ENCODE measurements around the gene SEMA4D.

The SEMA4D gene

DNA sequence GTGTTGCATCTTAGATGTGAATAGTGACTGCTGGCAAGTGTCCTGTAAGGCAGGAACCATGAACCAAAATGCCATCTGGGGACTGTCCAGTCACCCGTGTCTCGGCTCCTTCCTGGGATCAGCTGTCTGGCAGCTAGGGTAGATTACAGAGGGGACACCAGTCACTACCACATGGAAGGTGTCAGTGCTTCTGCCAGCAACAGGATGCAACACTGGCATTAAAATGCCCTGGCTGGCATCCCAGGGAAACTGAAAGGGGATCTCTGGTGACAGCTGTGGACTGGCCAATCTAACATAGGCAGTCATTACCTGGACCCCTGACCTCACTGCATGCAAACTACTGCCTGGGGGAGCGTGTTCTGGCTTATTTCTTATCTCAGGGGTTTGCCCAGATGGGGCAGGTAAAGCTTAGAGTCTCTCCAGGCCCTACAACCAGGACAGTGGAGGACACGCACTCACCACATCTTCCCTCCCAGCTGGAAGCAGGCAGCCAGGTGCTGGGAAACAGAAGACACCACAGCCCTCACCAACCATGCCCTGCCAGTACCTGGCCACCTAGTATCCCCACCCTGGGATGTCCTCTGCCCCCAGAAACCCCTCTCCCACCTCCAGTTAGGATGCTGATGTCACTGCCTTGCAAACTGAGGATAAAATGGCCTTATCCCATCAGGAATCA lies 83.8 kb downstream of the SEMA4D start:
- H3K4me3 Mint-ChIP-seq: no peak overlapping the region
- peaks cover 16% of the 10 kb centered on the region for H3K9me3 Mint-ChIP-seq
- H3K36me3 Mint-ChIP-seq (ENCODE audit: low read depth): peaks cover 29% of the 10 kb centered on the region
- TF ChIP-seq, protein P1, sequence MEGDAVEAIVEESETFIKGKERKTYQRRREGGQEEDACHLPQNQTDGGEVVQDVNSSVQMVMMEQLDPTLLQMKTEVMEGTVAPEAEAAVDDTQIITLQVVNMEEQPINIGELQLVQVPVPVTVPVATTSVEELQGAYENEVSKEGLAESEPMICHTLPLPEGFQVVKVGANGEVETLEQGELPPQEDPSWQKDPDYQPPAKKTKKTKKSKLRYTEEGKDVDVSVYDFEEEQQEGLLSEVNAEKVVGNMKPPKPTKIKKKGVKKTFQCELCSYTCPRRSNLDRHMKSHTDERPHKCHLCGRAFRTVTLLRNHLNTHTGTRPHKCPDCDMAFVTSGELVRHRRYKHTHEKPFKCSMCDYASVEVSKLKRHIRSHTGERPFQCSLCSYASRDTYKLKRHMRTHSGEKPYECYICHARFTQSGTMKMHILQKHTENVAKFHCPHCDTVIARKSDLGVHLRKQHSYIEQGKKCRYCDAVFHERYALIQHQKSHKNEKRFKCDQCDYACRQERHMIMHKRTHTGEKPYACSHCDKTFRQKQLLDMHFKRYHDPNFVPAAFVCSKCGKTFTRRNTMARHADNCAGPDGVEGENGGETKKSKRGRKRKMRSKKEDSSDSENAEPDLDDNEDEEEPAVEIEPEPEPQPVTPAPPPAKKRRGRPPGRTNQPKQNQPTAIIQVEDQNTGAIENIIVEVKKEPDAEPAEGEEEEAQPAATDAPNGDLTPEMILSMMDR (IDR thresholded peaks at IDR 0.05): no peak
- no peak overlapping the region for H3K27ac Mint-ChIP-seq
- peaks cover 84% of the 10 kb centered on the region for H3K4me1 Mint-ChIP-seq
- peaks cover 3% of the 10 kb centered on the region for H3K27me3 Mint-ChIP-seq (ENCODE audit: low read depth, poor library complexity)
- DNase-seq: no peak

DNA sequence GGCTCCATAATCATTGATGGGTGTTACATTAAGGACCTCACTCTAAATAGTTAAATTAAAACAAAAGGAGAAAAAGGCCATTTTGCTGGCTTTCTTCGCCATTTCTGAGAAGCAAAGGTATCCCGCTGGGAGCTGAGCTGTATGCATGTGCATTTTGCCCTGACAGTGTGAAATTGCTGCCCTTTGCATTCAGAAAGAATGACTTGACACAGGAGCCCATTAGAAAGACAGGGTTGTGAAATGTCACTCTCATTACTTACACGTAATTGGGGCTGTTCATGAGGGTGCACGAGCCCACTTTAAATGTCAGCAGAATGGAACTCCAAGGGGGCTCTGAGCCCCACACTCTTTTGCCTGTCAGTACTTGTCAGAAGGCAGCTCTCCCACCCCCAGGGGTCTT lies 85.0 kb downstream of the SEMA4D start:
- Mint-ChIP-seq H3K27ac (peak overlapping the region; percentile 81), H3K36me3 (ENCODE audit: low read depth) (peaks cover 29% of the 10 kb centered on the region), H3K4me3 (peak overlapping the region; percentile 33), H3K4me1 (peaks cover 73% of the 10 kb centered on the region), H3K9me3 (peaks cover 16% of the 10 kb centered on the region), H3K27me3 (ENCODE audit: low read depth, poor library complexity) (peaks cover 3% of the 10 kb centered on the region)
- DNase-seq: no peak
- TF ChIP-seq, protein P1 (IDR thresholded peaks at IDR 0.05): no peak

DNA sequence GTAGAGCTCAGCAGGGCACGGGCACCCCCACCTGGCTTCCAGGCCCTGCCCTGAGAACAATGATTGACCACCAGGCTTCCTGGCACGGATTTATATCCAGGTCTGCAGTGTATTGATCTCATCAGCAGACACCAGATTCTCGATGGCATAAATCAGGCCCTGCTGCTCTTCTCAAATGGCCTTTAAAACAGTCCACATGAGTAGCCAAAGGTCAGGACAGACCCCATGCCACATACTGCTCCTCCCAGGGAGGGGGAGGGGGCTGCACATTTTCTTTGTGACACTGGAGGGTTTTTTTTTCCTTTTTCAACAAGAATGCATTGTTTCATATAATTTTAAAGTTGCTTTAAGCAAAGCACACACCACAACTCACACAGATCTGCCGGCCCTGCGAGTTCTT lies 85.4 kb downstream of the SEMA4D start:
- peaks cover 3% of the 10 kb centered on the region for H3K27me3 Mint-ChIP-seq (ENCODE audit: low read depth, poor library complexity)
- H3K4me1 Mint-ChIP-seq: peaks cover 72% of the 10 kb centered on the region
- H3K27ac Mint-ChIP-seq: peak overlapping the region; percentile 81
- peaks cover 32% of the 10 kb centered on the region for H3K36me3 Mint-ChIP-seq (ENCODE audit: low read depth)
- TF ChIP-seq, protein P1 (IDR thresholded peaks at IDR 0.05): no peak
- no peak for DNase-seq
- peaks cover 20% of the 10 kb centered on the region for H3K9me3 Mint-ChIP-seq
- H3K4me3 Mint-ChIP-seq: peak overlapping the region; percentile 33

DNA sequence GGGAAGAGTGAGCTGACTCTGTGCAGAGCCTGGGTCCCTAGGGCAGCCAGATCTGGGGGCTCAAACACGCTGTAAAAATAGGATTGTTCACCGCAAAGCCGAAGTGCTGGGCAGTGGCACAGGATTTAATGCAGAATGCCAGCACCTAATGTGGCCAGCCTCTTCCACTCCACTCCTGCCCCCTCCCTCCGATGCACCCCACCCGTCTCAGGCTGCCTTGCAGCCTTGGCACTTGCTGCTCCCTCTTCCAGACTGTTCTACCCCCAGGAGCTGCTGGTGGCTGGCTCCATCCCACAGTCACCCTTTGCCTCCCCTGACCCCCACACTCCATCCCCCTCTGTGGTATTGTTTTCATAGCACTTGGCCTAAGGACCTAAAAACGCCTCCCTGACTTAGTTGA lies 86.2 kb downstream of the SEMA4D start:
- TF ChIP-seq, protein P1 (IDR thresholded peaks at IDR 0.05): no peak
- Mint-ChIP-seq H3K27me3 (ENCODE audit: low read depth, poor library complexity) (peaks cover 3% of the 10 kb centered on the region), H3K4me1 (peaks cover 70% of the 10 kb centered on the region), H3K36me3 (ENCODE audit: low read depth) (peaks cover 35% of the 10 kb centered on the region), H3K9me3 (peaks cover 22% of the 10 kb centered on the region), H3K4me3 (peak overlapping the region; percentile 59), H3K27ac (peak overlapping the region; percentile 28)
- DNase-seq: no peak

DNA sequence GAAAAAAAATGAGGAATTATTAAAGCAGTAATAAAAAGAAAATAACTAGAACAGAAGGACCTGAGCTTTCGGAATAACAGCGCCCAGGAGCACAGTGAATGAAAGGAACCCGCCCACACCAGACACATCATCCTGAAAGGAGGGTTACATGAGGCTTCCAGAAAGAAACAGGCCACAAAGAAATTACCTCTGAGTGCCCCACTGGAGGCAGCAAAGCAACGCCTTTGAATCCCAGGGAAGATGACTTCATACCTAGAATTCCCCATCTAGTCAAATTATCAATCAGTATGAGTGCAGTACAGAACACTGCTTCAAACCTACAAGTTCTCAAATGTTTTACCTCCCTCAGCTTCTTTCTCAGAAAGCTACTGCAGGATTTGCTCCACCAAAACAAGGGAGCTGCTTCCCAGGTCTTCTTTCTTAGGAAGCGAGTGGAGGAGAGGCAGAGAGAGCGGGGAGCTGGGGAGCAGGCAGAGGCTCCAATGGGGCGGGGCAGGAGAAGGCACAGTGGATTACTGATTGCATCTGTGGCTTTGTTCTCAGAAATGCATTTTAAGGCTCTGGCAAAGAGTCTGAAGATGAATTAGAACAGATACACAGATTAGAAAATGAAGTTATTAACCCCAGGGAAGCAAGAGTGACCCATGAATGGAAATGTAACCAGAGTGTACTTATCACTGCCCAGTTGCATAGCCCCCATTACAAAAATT lies 87.1 kb downstream of the SEMA4D start:
- Mint-ChIP-seq H3K4me1 (peaks cover 75% of the 10 kb centered on the region), H3K27me3 (ENCODE audit: low read depth, poor library complexity) (peaks cover 3% of the 10 kb centered on the region), H3K9me3 (peaks cover 22% of the 10 kb centered on the region), H3K36me3 (ENCODE audit: low read depth) (peaks cover 35% of the 10 kb centered on the region), H3K4me3 (peak overlapping the region; percentile 14), H3K27ac (peak overlapping the region; percentile 78)
- DNase-seq: no peak
- TF ChIP-seq, protein P1 (IDR thresholded peaks at IDR 0.05): no peak

Measured in nephron progenitor cell (in vitro differentiated cells).